GM19395 (cell line): ENCODE data around the gene TP53.
A peak's percentile ranks its signal among the peaks of the same experiment; 100 is the strongest.
"Not testable (repeated sequence)": the region's sequence is repeated elsewhere in the genome, so short reads cannot be mapped to it uniquely, and the experiment has no call there.

Experiments
- ATAC-seq: cut with Tn5 transposase; IDR thresholded peaks from one replicate; pipeline ENCODE4 v1.9.1; 2021; ENCODE audit warnings: mild to moderate bottlenecking, moderate library complexity; ENCODE audit not compliant: unreplicated experiment

TP53 gene

GRCh38 chr17:7634384-7634783 lies 52.9 kb downstream of the TP53 start:
- no peak for ATAC-seq

DNA sequence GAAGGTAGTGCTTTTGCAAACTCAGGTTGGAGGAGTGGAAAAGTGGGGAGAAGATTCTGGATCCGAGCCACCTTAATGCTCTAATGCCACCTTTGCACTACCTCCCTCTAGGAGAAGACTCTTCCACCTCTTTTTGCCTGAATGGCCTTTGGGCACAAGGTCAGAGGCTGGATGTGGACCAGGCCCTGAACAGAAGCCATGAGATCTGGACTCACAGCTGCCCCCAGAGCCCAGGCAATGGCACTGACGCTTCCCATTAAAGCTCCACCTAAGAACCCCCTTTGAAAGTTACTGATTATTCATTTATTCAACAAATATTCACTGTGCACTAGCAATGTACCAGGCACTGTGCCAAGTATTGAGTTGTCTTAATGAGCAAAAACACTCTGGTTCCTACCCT lies 54.2 kb downstream of the TP53 start:
- ATAC-seq = no peak

GRCh38 chr17:7632492-7632894 lies 54.8 kb downstream of the TP53 start:
- no peak for ATAC-seq

- no peak for ATAC-seq
Observed at GRCh38 chr17:7631398-7632380, 55.6 kb downstream of the TP53 start.

DNA sequence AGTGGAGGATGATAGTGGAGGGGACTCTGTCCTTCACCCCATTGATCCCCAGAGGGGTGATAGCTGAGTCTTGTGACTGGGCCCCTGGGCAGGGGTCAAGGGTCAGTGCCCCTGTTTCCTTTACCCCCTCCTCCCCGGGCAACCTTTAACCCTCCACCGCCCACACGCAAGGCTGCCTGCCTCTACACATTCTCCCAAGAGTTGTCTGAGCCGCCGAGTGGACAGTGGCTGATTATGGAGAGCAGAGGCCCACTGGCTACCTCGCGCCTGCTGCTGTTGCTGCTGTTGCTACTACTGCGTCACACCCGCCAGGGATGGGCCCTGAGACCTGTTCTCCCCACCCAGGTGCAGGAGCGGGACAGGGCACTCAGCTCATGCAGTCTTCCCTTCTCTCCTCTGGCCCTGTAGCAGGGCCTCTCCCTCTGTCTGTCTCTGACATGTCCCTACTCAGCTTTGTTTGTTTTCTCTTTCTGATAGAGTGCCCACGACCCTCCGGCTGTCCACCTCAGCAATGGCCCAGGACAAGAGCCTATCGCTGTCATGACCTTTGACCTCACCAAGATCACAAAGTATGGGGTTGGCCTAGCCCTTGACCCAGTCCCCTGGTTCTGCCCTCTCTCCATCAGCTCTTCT lies 57.2 kb downstream of the TP53 start, which contains the start of gene SHBG:
TSS of gene SHBG (plus strand) at position 197 of the 633 bp plus-strand sequence. CDS start at position 235, 38 bp downstream.
- no peak for ATAC-seq

- ATAC-seq = peak; percentile 87
Observed at GRCh38 chr17:7627250-7628121, 59.8 kb downstream of the TP53 start, which contains the start of gene SAT2. Gene SAT2, minus strand, starts transcription at chr17:7627821. Its CDS starts 186 bp downstream, at chr17:7627635.

- ATAC-seq = no peak
Observed at GRCh38 chr17:7626956-7627249, 60.4 kb downstream of the TP53 start.

DNA sequence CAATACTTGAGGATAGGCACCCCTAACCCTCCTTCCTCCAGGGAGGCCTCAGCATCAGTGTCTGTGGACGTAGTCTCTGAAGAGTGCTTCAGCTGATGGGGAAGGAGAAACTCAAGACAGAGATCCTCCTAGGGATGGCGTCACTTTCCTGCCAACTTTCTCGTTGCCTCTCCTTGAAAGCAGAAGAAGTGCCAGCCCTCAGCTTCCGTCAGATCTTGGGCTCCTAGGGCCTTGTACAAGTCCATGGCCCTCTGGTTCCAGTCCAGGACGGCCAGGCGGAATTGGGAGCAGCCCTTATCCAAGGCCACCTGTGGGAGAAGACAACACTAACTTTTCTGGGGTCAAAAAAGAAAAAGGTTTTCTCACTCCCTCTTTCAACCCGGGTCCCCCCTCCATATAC lies 61.0 kb downstream of the TP53 start:
- ATAC-seq = no peak

DNA sequence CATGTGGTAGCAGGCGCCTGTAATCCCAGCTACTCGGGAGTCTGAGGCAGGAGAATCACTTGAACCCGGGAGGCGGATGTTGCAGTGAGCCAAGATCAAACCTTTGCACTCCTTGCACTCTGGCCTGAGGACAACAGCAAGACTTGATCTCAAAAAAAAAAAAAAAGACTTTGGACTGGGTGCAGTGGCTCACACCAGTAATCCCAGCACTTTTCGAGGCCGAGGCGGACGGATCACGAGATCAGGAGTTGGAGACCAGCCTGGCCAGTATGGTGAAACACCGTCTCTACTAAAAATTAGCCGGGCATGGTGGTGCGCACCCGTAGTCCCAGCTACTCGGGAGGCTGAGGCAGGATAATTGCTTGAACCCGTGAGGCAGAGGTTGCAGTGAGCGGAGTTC lies 61.5 kb downstream of the TP53 start:
- ATAC-seq = not testable (repeated sequence)

DNA sequence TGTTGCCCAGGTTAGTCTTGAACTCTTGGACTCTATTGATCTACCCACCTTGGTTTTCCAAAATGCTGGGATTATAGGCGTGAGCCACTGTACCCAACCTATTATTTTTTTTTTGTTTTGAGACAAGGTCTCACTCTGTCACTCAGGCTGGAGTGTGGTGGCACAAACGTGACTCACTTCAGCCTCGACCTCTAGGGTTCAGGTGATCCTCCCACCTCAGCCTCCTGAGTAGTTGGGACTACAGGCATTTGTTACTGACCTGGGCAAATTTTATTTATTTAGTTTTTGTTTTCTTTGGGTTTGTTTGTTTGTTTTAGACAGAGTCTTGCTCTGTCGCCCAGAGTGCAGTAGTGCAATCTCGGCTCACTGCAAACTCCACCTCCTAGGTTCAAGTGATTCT lies 63.6 kb downstream of the TP53 start:
- ATAC-seq = no peak

GRCh38 chr17:7620835-7621234 lies 66.5 kb downstream of the TP53 start:
- no peak for ATAC-seq

- no peak for ATAC-seq
Observed at GRCh38 chr17:7618608-7619007, 68.7 kb downstream of the TP53 start.
